CD14-positive monocyte (primary cell): ENCODE data around the gene CAPN1. TPM values are rescaled to one million over a fixed set of nuclear protein-coding genes. Genes with fewer than 3 reads are reported as not detected.

Experiments
- DNase-seq, 3 donors: peaks; one replicate each; pipeline ENCODE4 v3.0.0-alpha.2; 2011 to 2022
- H2AFZ ChIP-seq: 2 replicates; pipeline ENCODE4 v1.6.0; 2012; ENCODE audit warnings: mild to moderate bottlenecking, low read depth, low read length, inconsistent platforms; ENCODE audit not compliant: insufficient read depth, poor library complexity, severe bottlenecking
- H3K27ac ChIP-seq, 2 donors: 1 replicate in 1 of 2; 2 replicates in 1 of 2; pipeline ENCODE4 v1.5.1; 2012 to 2013; ENCODE audit warnings: low read length in 2 of 2, control low read depth in 1 of 2, inconsistent platforms in 1 of 2, low read depth in 1 of 2, mild to moderate bottlenecking in 1 of 2
- H3K27me3 ChIP-seq, 2 donors: one replicate each; pipeline versions ENCODE4 v1.6.0 to v1.6.1; 2011 to 2013; ENCODE audit warnings: low read length in 2 of 2; ENCODE audit not compliant: control insufficient read depth in 2 of 2, insufficient read depth in 2 of 2
- H3K36me3 ChIP-seq, 2 donors: replicated peaks in 1 of 2; 1 replicate in 1 of 2; 2 replicates in 1 of 2; pipeline versions ENCODE4 v1.5.1 to v1.6.1; 2012 to 2013; ENCODE audit warnings: low read length in 2 of 2, control low read depth in 1 of 2, inconsistent platforms in 1 of 2, mild to moderate bottlenecking in 1 of 2; ENCODE audit not compliant: insufficient read depth in 2 of 2, control insufficient read depth in 1 of 2
- H3K4me1 ChIP-seq, 2 donors: 1 replicate in 1 of 2; 2 replicates in 1 of 2; pipeline versions ENCODE4 v1.5.1 to v1.6.1; 2012 to 2013; ENCODE audit warnings: low read length in 2 of 2, control low read depth in 1 of 2, inconsistent platforms in 1 of 2, mild to moderate bottlenecking in 1 of 2, moderate library complexity in 1 of 2; ENCODE audit not compliant: insufficient read depth in 2 of 2, control insufficient read depth in 1 of 2
- H3K4me2 ChIP-seq: replicated peaks from 2 replicates; pipeline ENCODE3; 2012; ENCODE audit warnings: low read length, moderate library complexity, mild to moderate bottlenecking; ENCODE audit not compliant: poor library complexity, severe bottlenecking; ENCODE audit errors: extremely low read depth
- H3K4me3 ChIP-seq, 3 experiments: fragments of 200-600 bp in 1 of 3; sonication (generic) in 1 of 3; replicated peaks in 1 of 3; 1 replicate in 2 of 3; 2 replicates in 1 of 3; pipeline ENCODE4 v1.5.1; 2011 to 2013; ENCODE audit warnings: low read length in 3 of 3, mild to moderate bottlenecking in 3 of 3, control low read depth in 2 of 3, low read depth in 2 of 3, inconsistent platforms in 1 of 3, moderate library complexity in 1 of 3
- H3K79me2 ChIP-seq: 2 replicates; pipeline ENCODE4 v1.6.0; 2012; ENCODE audit warnings: mild to moderate bottlenecking, control low read depth, inconsistent platforms, low read length, moderate library complexity; ENCODE audit not compliant: insufficient read depth
- H3K9ac ChIP-seq: 2 replicates; pipeline ENCODE4 v1.6.0; 2017; ENCODE audit warnings: low read length, mild to moderate bottlenecking; ENCODE audit not compliant: insufficient read depth, poor library complexity, severe bottlenecking
- H3K9me3 ChIP-seq, 2 donors: replicated peaks in 1 of 2; 1 replicate in 1 of 2; 2 replicates in 1 of 2; pipeline versions ENCODE4 v1.5.1 to v1.6.1; 2012 to 2013; ENCODE audit warnings: low read length in 2 of 2, control low read depth in 1 of 2; ENCODE audit not compliant: control insufficient read depth in 1 of 2, insufficient read depth in 1 of 2
- H4K20me1 ChIP-seq: 2 replicates; pipeline ENCODE4 v1.6.0; 2012; ENCODE audit warnings: mild to moderate bottlenecking, low read length, control low read depth, moderate library complexity; ENCODE audit not compliant: insufficient read depth
- H3K27ac Mint-ChIP-seq, 7 donors: one replicate each; pipeline ENCODE4 v1.8.0; 2020; ENCODE audit warnings: mild to moderate bottlenecking in 7 of 7, mixed read lengths in 7 of 7, moderate library complexity in 6 of 7, inconsistent platforms in 2 of 7
- H3K27me3 Mint-ChIP-seq, 3 donors: one replicate each; pipeline ENCODE4 v1.8.0; 2021 to 2022; ENCODE audit warnings: low read depth in 3 of 3, mild to moderate bottlenecking in 3 of 3, mixed read lengths in 3 of 3, moderate library complexity in 3 of 3, inconsistent platforms in 1 of 3
- H3K36me3 Mint-ChIP-seq, 2 donors: one replicate each; pipeline ENCODE4 v1.8.0; 2020; ENCODE audit warnings: mixed read lengths in 2 of 2, inconsistent platforms in 1 of 2, mild to moderate bottlenecking in 1 of 2
- H3K4me1 Mint-ChIP-seq: one replicate; pipeline ENCODE4 v1.8.0; 2020; ENCODE audit warnings: mild to moderate bottlenecking, mixed read lengths
- H3K4me3 Mint-ChIP-seq, 2 donors: one replicate each; pipeline ENCODE4 v1.8.0; 2020; ENCODE audit warnings: mild to moderate bottlenecking in 2 of 2, mixed read lengths in 2 of 2, moderate library complexity in 1 of 2
- H3K9me3 Mint-ChIP-seq, 7 donors: one replicate each; pipeline ENCODE4 v1.8.0; 2020 to 2022; ENCODE audit warnings: mixed read lengths in 7 of 7, mild to moderate bottlenecking in 6 of 7, moderate library complexity in 6 of 7, inconsistent platforms in 2 of 7
- CTCF ChIP-seq: fragments of 200-600 bp; IDR thresholded peaks from one replicate; pipeline ENCODE4 v1.8.0; 2022; ENCODE audit warnings: antibody characterized with exemption, mild to moderate bottlenecking
- WGBS: methylation state at CpG from one replicate; pipeline ENCODE4 v1.1.5; 2013; ENCODE audit warnings: missing lambda C conversion rate; ENCODE audit not compliant: insufficient coverage; 5-methylcytosine and 5-hydroxymethylcytosine counted together
- intact Hi-C, 2 donors: fragments of 100-400 bp; cut with micrococcal nuclease; formaldehyde crosslinking; loops; one replicate each; pipeline versions ENCODE4 v1.15.0 to v1.15.1; 2023
- polyA plus RNA-seq, 3 donors: library from polyadenylated mRNA; depleted of rRNA in 1 of 3; unstranded in 2 of 3; stranded (reverse) in 1 of 3; fragments of 300-500 nt in 2 of 3; fragments of >200 nt in 1 of 3; fragmentation: Illumina TruSeq in 2 of 3; gene quantifications; 1 replicate in 2 of 3; 2 replicates in 1 of 3; pipeline ENCODE4 v1.2.3, GENCODE V29; 2012 to 2021

Gene CAPN1
- polyA plus RNA-seq, 3 donors: 128 to 140 (median 129) TPM

DNA sequence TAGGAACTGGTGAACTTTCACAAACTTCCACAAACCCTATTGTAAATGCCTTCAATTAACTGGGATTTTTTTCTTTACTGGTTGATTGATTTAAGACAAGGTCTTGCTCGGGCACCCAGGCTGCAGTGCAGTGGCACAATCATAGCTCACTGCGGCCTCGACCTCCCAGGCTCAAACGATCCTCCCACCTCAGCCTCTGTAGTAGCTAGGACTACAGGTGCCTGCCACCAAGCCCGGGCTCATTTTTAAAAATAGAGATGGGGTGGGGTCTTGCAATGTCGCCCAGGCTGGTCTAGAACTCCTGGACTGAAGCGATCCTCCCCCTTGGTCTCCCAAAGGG is 44.3 kb downstream of the CAPN1 start:
- Histone ChIP-seq H3K27ac (peak overlapping the region in 1 of 2 donors; percentile 2), H3K4me3 (peak overlapping the region; percentile 77 to 84 (median 82)), H3K27me3 (no peaks in the 10 kb centered on the region), H3K36me3 (no peaks in the 10 kb centered on the region), H2AFZ (peak overlapping the region; percentile 88), H3K9ac (peak overlapping the region; percentile 56), H3K9me3 (no peaks in the 10 kb centered on the region), H3K79me2 (no peaks in the 10 kb centered on the region), H3K4me1 (peaks cover 42 to 45% of the 10 kb centered on the region in 2 donors), H3K4me2 (peak overlapping the region; percentile 94), H4K20me1 (no peaks in the 10 kb centered on the region)
- peaks cover 4 to 6% (median 4%) of the 10 kb centered on the region in 3 donors for H3K27me3 Mint-ChIP-seq
- peaks cover 39% of the 10 kb centered on the region for H3K4me1 Mint-ChIP-seq
- DNase-seq: peak in 1 of 3 donors; percentile 22
- peak overlapping the region in 1 of 7 donors; percentile 24 for H3K27ac Mint-ChIP-seq
- no peaks in the 10 kb centered on the region for H3K36me3 Mint-ChIP-seq
- intact Hi-C loops: no loop called here
- peak overlapping the region; percentile 96 to 98 for H3K4me3 Mint-ChIP-seq
- WGBS: 18% methylated on average over 4 of the region's 7 CpGs
- no peak for TF ChIP-seq CTCF
- peaks cover 0 to 4% (median 0%) of the 10 kb centered on the region in 7 donors for H3K9me3 Mint-ChIP-seq

- Histone ChIP-seq H3K9me3 (no peaks in the 10 kb centered on the region), H3K4me2 (no peak overlapping the region), H3K4me3 (no peak overlapping the region), H3K27ac (no peak overlapping the region), H3K4me1 (peaks cover 26 to 29% of the 10 kb centered on the region in 2 donors), H3K79me2 (no peaks in the 10 kb centered on the region), H3K9ac (no peak overlapping the region), H4K20me1 (no peaks in the 10 kb centered on the region), H3K27me3 (no peaks in the 10 kb centered on the region), H3K36me3 (no peaks in the 10 kb centered on the region), H2AFZ (no peak overlapping the region)
- Mint-ChIP-seq H3K27ac (peak overlapping the region in 1 of 7 donors; percentile 50), H3K4me3 (no peak overlapping the region), H3K4me1 (peaks cover 30% of the 10 kb centered on the region), H3K9me3 (peaks cover 0 to 4% (median 0%) of the 10 kb centered on the region in 7 donors), H3K36me3 (no peaks in the 10 kb centered on the region), H3K27me3 (peaks cover 4% of the 10 kb centered on the region in 3 donors)
- intact Hi-C loops: no loop called here
- no CpG with 5 or more reads among the region's 2 CpGs for WGBS
- no peak for DNase-seq
- TF ChIP-seq CTCF: no peak
Measured at GRCh38 chr11:65227879-65228278, 46.2 kb downstream of the CAPN1 start.
